Panc1 (cell line): ENCODE data around the gene ACTR1B. TPM values are rescaled to one million over a fixed set of nuclear protein-coding genes. Genes with fewer than 3 reads are reported as not detected.

ENCODE experiments used
- ATAC-seq: fragments of 200-7000 bp; cut with Tn5 transposase; 2 replicates; pipeline ENCODE4 v1.9.1; 2020; ENCODE audit warnings: mild to moderate bottlenecking, moderate library complexity
- BruUV-seq: library from RNA; stranded (reverse); fragments of 400-500 nt; replicated peaks from 2 replicates; lab custom pipeline; 2021; lab: Mats Ljungman, UMichigan
- CTCF ChIA-PET: fragments of 300-600 bp; sonication (Branson Sonifier 250); formaldehyde crosslinking; loops from one replicate; lab custom pipeline; 2022; ENCODE audit warnings: antibody characterized with exemption; lab: Charles Lee
- POLR2A ChIA-PET: fragments of 300-600 bp; sonication (Branson Sonifier 250); formaldehyde crosslinking; loops from one replicate; lab custom pipeline; 2022; ENCODE audit warnings: antibody characterized with exemption; lab: Charles Lee
- DNase-seq: peaks from one replicate; pipeline ENCODE4 v3.0.0-alpha.2; 2010; ENCODE audit warnings: low read depth, low spot score
- H3K27ac ChIP-seq: 2 replicates; pipeline ENCODE4 v1.5.1; 2011; ENCODE audit warnings: mild to moderate bottlenecking, low read length, inconsistent platforms
- H3K27me3 ChIP-seq: fragments of 200-500 bp; sonication (Bioruptor generic); 2 replicates; pipeline ENCODE4 v1.6.0; 2014; ENCODE audit warnings: low read length, inconsistent platforms; ENCODE audit not compliant: control insufficient read depth, insufficient read depth
- H3K36me3 ChIP-seq: fragments of 200-500 bp; sonication (Bioruptor generic); 2 replicates; pipeline ENCODE4 v1.5.1; 2014; ENCODE audit warnings: inconsistent platforms, mild to moderate bottlenecking, low read length, moderate library complexity; ENCODE audit not compliant: control insufficient read depth, insufficient read depth
- H3K4me1 ChIP-seq: 2 replicates; pipeline ENCODE4 v1.5.1; 2011; ENCODE audit warnings: inconsistent platforms, mild to moderate bottlenecking, low read length, moderate library complexity; ENCODE audit not compliant: control insufficient read depth, insufficient read depth
- H3K4me3 ChIP-seq, 2 experiments: 2 replicates each; pipeline ENCODE4 v1.5.1; 2011 to 2012; ENCODE audit warnings: low read depth in 2 of 2, low read length in 2 of 2, mild to moderate bottlenecking in 2 of 2, inconsistent platforms in 1 of 2, moderate library complexity in 1 of 2
- H3K9me3 ChIP-seq: fragments of 200-500 bp; sonication (Bioruptor generic); 2 replicates; pipeline ENCODE4 v1.5.1; 2014; ENCODE audit warnings: low read depth, mild to moderate bottlenecking, inconsistent platforms, low read length, moderate library complexity; ENCODE audit not compliant: control insufficient read depth, insufficient read depth
- POLR2AphosphoS5 ChIP-seq: IDR thresholded peaks from 2 replicates; pipeline ENCODE4 v1.6.1; 2012; ENCODE audit warnings: mild to moderate bottlenecking, low read depth, low read length, moderate library complexity
- SIN3A ChIP-seq: IDR thresholded peaks from 2 replicates; pipeline ENCODE4 v1.6.1; 2012; ENCODE audit warnings: low read depth, mild to moderate bottlenecking, low read length, moderate library complexity, borderline replicate concordance; ENCODE audit not compliant: insufficient read depth
- TCF7L2 ChIP-seq: IDR thresholded peaks from 2 replicates; pipeline ENCODE4 v1.6.1; 2011; ENCODE audit warnings: mild to moderate bottlenecking, low read depth, low read length, inconsistent platforms
- in situ Hi-C: cut with HindIII; loops from 2 replicates; pipeline ENCODE4 v1.10.0; 2016; ENCODE audit warnings: low sequenced_read_pairs, low pct_unique_long_range_greater_than_20kb
- intact Hi-C: fragments of 100-400 bp; cut with micrococcal nuclease; formaldehyde crosslinking; loops from one replicate; pipeline ENCODE4 v1.10.0; 2022; ENCODE audit not compliant: unreplicated experiment
- total RNA-seq: library from RNA; stranded (reverse); gene quantifications from one replicate; pipeline ENCODE4 v1.2.1, GENCODE V29; 2021; ENCODE audit not compliant: unreplicated experiment
- TF ChIP-seq, protein P1 (sequence below), 2 experiments: IDR thresholded peaks; 2 replicates each; pipeline ENCODE4 v1.6.1; 2011 to 2012; ENCODE audit warnings: low read depth in 2 of 2, control low read depth in 1 of 2, low read length in 1 of 2, mild to moderate bottlenecking in 1 of 2, moderate library complexity in 1 of 2; ENCODE audit not compliant: insufficient read depth in 1 of 2
- TF ChIP-seq, protein P2 (sequence below): fragments of 450-650 bp; IDR thresholded peaks from 2 replicates; pipeline ENCODE4 v1.5.1; 2017; ENCODE audit warnings: mild to moderate bottlenecking

The ACTR1B gene
- total RNA-seq, 1 experiment from 2014 or later = 28.1 TPM

DNA sequence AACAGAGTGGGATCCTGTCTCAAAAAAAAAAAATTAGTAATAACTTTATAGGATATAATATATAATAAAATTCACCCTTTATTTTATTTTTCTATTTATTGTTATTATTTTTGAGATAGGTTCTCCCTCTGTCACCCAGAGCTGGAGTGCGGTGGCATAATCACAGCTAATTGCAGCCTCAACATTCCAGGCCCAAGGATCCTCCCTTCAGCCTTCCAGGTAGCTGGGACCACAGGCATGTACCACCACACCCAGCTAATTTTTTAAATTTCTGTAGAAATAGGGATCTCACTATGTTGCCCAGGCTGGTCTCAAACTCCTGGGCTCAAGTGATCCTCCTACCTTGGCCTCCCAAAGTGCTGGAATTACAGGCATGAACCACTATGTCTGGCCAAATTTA is 6.6 kb upstream of the ACTR1B start:
- ChIA-PET POLR2A (no interaction called here), CTCF (no interaction called here)
- DNase-seq = no peak
- no peaks in the 10 kb centered on the region for H3K27me3 ChIP-seq
- H3K4me1 ChIP-seq = no peaks in the 10 kb centered on the region
- ATAC-seq = no peak
- no peak overlapping the region for H3K27ac ChIP-seq
- intact Hi-C loops = no loop called here
- no TSS peak for BruUV-seq
- H3K9me3 ChIP-seq = no peaks in the 10 kb centered on the region
- in situ Hi-C loops = no loop called here
- H3K36me3 ChIP-seq = no peaks in the 10 kb centered on the region
- TF ChIP-seq TCF7L2 (no peak), SIN3A (no peak), POLR2AphosphoS5 (no peak)
- TF ChIP-seq, protein P1, sequence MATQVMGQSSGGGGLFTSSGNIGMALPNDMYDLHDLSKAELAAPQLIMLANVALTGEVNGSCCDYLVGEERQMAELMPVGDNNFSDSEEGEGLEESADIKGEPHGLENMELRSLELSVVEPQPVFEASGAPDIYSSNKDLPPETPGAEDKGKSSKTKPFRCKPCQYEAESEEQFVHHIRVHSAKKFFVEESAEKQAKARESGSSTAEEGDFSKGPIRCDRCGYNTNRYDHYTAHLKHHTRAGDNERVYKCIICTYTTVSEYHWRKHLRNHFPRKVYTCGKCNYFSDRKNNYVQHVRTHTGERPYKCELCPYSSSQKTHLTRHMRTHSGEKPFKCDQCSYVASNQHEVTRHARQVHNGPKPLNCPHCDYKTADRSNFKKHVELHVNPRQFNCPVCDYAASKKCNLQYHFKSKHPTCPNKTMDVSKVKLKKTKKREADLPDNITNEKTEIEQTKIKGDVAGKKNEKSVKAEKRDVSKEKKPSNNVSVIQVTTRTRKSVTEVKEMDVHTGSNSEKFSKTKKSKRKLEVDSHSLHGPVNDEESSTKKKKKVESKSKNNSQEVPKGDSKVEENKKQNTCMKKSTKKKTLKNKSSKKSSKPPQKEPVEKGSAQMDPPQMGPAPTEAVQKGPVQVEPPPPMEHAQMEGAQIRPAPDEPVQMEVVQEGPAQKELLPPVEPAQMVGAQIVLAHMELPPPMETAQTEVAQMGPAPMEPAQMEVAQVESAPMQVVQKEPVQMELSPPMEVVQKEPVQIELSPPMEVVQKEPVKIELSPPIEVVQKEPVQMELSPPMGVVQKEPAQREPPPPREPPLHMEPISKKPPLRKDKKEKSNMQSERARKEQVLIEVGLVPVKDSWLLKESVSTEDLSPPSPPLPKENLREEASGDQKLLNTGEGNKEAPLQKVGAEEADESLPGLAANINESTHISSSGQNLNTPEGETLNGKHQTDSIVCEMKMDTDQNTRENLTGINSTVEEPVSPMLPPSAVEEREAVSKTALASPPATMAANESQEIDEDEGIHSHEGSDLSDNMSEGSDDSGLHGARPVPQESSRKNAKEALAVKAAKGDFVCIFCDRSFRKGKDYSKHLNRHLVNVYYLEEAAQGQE (IDR thresholded peaks at IDR 0.05; ENCODE audit: insufficient read depth in 1 of 2, low read depth in 2 of 2, low read length in 1 of 2) = no peak
- TF ChIP-seq, protein P2, sequence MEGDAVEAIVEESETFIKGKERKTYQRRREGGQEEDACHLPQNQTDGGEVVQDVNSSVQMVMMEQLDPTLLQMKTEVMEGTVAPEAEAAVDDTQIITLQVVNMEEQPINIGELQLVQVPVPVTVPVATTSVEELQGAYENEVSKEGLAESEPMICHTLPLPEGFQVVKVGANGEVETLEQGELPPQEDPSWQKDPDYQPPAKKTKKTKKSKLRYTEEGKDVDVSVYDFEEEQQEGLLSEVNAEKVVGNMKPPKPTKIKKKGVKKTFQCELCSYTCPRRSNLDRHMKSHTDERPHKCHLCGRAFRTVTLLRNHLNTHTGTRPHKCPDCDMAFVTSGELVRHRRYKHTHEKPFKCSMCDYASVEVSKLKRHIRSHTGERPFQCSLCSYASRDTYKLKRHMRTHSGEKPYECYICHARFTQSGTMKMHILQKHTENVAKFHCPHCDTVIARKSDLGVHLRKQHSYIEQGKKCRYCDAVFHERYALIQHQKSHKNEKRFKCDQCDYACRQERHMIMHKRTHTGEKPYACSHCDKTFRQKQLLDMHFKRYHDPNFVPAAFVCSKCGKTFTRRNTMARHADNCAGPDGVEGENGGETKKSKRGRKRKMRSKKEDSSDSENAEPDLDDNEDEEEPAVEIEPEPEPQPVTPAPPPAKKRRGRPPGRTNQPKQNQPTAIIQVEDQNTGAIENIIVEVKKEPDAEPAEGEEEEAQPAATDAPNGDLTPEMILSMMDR = no peak
- H3K4me3 ChIP-seq = no peak overlapping the region

DNA sequence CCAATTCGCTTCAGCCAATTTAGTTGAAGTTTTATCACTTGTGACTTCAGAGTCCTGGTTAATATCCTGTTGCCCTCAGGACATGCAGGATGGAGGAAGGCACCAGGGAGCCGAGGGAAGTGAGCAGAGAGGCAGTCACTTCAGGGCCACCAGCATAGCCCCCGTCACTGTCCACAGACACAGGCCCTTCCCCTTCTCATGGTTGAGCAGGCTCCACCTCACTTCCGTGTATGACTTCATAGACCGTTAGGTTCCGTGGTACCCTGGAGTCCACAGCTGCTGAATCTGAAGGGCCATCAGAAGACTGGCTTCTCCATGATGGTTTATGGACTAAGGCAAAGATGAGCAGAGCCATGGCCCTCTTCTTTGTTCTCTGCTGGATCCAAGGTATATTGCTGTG is 5.6 kb upstream of the ACTR1B start, which contains the start of gene C2orf92:
Gene C2orf92 (plus strand): TSS at position 266 of the 400 bp plus-strand sequence. CDS start 76 bp downstream, at position 342.
- ChIA-PET CTCF (no interaction called here), POLR2A (no interaction called here)
- no peak for ATAC-seq
- no peaks in the 10 kb centered on the region for H3K27me3 ChIP-seq
- no peak within 1 kb of the TSS for H3K4me3 ChIP-seq
- no peaks in the 10 kb centered on the region for H3K9me3 ChIP-seq
- no TSS peak for BruUV-seq
- peaks cover 4% of the 10 kb centered on the region; the same call in 1 of the 2 replicates for H3K4me1 ChIP-seq
- intact Hi-C loops (no loop called here), in situ Hi-C loops (no loop called here)
- no peak within 1 kb of the TSS for H3K27ac ChIP-seq
- DNase-seq = no peak
- TF ChIP-seq SIN3A (no peak), TCF7L2 (no peak)
- TF ChIP-seq, protein P1 (IDR thresholded peaks at IDR 0.05; ENCODE audit: insufficient read depth in 1 of 2, low read depth in 2 of 2, low read length in 1 of 2) = no peak
- TF ChIP-seq, protein P2 = no peak
- no peaks in the 10 kb centered on the region for H3K36me3 ChIP-seq
